Fibroblast of skin of abdomen (primary cell): ENCODE results near the gene THBS3.
A peak's percentile ranks its signal among the peaks of the same experiment; 100 is the strongest.
"Not testable (repeated sequence)": the region's sequence is repeated elsewhere in the genome, so short reads cannot be mapped to it uniquely, and the experiment has no call there.

ENCODE experiments used
- DNase-seq: peaks from one replicate; pipeline ENCODE4 v3.0.0-alpha.2; 2013

Gene THBS3

DNA sequence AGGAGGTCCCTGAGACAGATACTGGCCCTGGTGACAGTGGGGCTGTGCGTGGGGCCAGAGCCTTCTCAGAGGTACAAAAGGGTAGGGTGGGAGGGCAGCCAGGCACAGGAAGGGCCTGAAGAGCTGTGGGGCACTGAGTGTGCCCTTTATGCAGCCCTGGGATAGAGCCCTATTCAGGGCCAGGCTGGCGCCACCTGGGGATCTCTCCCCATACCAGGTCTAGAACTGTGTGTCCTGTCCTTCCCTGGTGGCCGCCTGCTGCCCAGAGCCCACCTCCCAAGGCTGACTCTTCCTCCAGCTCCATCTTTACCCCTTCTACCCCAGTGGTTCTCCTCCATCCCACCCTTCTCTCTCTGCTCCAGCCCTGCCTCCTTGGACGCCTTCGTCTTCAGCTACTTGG, 25.8 kb upstream of the THBS3 start:
- not testable (repeated sequence) for DNase-seq

DNA sequence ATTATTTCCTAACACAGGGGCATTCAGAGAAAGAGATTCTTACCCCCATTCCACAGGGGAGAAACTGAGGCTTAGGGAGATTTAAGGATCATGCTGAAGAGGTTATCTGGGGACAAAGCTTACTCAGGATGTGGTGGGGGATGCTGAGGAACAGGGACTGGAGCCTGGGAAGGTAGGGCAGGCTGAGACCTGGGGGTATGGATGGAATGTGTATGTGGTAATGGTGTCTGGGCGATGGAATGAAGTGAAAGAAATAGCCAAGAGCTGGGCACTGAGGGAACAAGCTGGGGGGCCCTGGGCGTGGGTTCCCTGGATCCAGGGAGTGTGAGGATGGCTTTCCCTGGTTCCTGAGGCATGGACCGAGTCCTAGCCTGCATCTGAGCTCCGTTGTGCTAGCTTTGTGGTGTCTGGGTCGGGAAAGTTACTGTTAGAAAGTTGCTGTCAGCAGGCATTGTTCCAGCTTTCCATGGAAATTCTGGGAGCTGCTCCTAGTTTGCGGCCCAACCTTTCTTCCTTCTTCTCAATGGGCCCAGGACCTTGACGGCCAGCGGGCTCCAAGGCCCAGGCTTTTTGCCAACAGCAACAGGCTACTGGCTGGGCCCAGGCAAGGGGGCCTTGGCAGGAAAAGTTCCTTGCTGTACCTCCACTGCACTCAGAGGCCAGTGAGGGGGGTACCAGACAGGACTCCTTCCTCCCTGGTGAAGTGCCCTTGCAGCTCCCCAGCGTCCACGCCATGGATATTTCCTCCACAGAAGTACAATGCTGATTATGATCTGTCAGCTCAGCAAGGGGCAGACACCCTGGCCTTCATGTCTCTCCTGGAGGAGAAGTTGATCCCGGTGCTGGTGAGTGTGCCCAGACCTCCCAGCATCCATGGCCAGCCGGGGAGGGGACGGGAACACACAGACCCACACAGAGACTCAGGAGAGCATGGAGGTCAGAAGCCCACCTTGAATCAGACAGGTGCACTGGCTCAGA, 24.6 kb upstream of the THBS3 start:
- peak; percentile 69 for DNase-seq

DNA sequence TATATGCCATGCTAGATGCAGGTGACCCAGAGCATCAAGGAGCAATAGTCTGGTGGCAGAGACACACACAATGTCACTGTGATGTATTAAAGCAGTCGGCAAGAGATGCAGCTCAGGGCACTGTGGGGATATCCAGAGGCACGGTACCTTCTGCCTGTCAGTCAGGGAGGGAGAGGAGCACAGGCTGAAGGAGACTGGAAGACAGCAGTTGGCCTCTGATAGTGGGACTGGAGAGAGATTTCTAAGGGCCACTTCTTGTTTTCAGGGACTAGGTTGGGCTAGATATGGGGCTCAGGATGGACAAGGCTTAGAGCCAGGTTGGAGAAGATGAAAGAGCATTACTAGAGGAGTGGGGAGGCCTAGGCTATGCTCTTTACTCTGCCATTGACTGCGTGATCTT, 23.6 kb upstream of the THBS3 start:
- not testable (repeated sequence) for DNase-seq

DNA sequence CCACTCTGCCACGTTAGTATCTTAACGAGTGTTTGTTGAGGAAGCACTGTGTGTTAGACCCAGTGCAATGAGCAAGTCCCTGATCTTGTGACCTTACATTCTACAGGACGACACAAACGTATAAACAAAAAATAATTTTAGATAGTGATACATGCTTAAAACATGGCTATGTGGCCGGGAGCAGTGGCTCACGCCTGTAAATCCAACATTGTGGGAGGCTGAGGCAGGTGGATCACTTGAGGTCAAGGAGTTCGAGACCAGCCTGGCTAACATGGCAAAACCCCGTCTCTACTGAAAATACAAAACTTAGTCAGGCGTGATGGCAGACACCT, 20.4 kb upstream of the THBS3 start:
- no peak for DNase-seq

DNA sequence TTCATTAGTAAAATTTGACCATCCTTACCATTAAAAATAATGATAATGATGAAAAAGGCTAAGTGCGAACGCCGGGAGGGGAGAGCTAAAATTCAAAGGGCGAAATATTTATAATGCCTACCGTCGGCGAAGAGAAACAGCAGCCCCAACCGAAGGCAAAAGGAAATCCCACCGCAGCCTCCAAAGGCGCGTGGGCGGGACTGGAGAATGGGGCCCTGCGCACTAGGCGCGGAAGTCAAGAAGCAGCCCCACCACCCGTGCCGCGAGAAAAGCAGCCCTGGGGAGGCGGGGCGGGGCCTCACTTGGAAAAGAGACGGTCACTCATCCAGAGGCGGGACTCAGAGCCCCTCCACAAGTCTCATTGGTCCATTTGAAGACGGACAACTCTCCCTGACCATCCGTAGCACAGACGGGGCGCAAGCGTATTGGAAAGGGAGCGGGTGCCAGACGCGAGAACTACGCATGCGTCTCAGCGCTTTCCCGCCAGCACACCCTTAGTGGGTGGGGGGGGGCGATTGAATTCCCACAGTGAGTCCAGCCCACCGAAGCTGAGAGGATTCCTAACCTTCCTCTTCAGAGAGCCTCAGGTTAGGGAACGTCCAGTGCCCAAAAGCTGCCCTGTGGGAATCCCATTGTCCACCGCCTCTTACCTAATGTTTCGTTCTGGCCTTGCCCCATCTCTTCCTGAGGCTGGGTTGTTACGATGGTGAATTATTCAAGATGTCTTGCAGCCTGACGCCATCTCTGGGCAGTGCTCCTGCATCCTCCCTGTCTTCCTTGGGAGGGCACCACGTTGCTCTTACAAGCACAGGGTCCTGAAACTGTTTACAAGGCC, 19.8 kb upstream of the THBS3 start:
- DNase-seq = peak; percentile 100

DNA sequence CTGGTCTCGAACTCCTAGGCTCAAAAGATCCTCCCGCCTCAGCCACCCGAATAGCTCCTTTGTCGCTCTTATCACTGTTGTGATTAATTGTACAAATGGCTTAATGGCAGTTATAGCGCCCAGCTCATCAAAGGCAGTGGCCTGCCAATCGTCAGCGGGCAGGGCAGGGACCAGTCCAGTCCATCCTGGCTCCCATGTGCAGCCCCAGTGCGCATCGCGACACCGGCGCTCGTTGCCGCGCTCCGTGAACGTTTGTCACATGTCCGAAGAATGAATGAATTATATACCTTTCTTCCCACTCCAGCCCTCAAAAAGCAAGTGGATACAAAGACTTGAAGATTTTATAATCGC, 19.2 kb upstream of the THBS3 start:
- DNase-seq = no peak

DNA sequence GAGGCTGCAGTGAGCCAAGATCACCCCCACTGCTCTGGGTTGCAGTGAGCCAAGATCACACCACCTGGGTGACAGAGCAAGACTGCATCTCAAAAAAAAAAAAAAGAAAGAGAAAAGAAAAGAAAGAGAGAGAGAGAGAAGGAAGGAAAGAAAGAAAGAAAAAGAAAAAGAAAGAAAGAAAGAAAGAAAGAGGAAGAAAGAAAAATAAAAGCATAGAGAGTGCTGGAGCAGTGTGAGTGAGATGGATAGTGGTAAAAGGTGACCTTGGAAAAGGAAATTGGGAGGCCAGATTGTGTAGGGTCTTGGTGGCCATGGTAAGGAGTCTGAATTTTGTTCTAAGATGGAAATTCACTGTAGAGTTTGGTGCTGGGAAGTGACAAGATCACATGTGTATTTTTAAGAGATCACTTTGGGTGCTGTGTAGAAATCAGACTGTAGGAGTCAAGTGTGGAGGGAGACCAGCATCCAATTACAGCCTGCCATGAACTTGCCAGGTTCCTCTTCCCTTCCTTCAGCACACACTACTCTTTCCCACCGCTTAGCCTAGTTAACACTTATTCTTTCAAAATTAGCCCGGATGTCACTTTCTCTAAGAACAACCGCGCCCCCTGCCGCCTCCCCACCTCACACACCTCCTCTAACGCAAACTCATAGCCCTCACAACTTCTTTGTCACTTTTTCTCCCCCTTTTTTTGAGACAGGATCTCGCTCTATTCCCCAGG, 18.7 kb upstream of the THBS3 start:
- DNase-seq = peak; percentile 86

DNA sequence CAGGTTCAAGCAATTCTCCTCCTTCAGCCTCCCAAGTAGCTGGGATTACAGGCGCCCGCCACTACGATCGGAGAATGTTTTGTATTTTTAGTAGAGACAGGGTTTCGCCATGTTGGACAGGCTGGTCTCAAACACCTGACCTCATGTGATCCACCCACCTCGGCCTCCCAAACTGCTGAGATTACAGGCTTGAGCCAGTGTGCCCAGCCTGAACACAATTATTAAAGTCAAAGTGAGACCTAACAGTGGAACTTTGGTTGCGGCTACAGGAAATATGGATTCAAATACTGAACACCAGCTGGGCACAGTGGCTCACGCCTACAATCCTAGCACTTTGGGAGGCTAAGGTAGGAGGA, 17.7 kb upstream of the THBS3 start:
- DNase-seq = not testable (repeated sequence)

DNA sequence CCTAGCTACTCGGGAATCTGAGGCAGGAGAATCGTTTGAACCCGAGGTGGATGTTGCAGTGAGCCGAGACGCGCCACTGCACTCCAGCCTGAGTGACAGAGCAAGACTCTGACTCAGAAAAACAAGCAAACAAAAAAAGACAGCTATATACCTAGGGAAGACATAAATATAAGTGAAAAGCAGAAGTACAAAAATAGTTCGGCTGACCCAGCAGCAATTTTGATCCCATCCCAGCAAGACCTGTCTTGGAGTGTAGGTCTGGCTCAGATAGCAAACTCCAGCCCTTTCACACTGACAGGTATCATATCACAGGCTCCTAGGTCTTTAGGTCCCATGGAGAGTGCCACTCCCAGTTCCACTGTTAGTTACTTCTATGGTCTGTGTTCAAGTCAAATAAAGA, 15.3 kb upstream of the THBS3 start:
- DNase-seq = no peak

DNA sequence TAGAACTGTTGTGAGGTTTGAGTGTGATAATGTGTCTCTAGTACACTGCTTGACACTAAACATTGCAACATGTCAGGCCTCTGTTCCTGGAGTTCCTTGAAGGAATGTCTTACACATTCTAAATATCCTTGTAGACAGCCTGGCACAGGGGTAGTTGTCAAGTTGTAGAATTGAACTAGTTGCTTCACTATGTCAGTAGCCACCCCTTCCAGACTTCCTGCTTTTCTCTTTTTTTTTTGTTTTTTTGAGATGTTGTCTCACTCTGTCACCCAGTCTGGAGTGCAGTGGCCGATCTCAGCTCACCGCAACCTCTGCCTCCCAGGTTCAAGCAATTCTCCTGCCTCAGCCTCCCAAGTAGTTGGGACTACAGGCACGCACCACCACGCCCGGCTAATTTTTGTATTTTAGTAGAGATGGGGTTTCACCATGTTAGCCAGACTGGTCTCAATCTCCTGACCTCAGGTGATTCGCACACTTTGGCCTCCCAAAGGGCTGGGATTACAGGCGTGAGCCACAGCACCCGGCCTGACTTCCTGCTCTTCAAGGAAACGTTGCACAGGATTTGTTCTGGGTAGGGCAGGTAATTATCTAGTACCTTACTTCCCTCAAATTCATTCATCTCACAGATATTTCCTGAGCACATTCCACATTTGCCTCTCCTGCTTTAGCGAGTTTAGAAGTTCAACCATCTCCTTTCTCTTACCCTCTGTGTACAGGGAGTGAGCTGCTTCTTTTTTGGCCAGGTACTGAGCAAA, 12.7 kb upstream of the THBS3 start:
- not testable (repeated sequence) for DNase-seq

DNA sequence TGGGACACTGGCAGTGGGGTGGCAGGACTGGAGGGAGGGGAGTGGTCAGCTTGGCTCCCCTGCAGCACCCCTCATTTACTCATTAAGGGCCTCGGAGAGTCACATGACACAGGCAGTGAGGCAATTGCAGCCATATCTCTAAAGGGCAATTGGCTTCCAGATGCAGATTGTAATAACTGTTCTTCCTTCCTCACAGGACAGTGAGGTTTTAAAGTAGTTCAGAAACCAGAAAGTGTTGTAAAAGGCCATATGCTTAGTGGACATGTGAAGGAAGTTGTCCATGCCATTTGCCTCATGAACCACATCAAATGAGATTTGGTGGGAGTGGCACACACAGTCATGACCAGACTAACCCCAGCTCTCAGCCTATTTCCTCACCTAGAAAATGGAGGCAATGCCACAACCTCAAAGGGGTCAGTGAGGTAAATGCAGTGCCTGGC, 11.9 kb upstream of the THBS3 start:
- DNase-seq = no peak

DNA sequence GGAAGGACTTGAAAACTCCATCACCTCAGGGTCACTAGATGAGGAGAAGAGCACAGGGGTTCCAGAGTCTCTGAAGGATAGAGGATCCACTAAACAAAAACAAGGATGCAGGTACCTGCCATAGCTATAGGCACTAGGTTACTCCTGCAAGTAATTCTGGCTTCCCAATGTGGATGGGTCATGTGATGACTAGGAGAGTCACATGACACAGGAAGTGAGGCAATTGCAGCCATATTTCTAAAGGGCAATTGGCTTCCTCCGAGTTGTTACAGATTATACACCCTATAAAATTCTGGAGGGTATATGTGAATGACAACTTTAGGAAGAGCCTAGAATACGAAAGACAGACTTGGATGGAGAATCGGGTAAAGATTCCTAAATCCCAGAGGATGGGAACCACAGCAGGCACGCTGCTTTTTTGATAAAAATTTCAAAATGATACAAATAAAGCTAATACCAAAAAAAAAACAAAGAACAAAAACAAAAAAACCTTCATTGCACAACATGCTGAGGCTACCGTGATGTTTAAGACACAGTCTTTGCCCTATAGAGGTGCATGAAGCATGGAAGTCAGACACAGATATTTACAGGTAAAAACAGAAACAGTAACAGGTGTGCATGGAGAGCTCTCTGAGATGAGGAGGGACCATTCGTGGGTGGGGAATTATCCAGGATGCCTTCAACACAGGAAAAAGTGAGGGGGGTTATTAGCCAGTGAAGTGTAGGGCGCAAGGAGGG, 11.3 kb upstream of the THBS3 start:
- DNase-seq = peak; percentile 60

DNA sequence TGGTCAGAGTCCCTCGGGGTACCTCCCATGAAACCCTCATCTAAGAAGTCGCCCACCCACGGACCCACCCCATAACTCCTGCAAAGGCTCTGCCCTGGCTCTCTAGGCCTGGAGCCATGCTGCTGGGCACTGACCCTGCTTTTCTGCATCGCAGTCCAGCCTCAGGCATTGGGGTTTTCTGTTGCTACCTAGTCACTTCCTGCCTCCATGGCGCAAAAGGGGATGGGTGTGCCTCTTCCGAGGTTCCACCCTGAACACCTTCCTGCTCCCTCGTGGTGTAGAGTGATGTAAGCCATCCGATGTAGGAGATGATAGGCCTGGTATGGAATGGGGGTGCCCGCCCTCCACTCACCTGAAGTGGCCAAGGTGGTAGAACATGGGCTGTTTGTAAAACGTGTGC, 7.0 kb upstream of the THBS3 start:
- not testable (repeated sequence) for DNase-seq

DNA sequence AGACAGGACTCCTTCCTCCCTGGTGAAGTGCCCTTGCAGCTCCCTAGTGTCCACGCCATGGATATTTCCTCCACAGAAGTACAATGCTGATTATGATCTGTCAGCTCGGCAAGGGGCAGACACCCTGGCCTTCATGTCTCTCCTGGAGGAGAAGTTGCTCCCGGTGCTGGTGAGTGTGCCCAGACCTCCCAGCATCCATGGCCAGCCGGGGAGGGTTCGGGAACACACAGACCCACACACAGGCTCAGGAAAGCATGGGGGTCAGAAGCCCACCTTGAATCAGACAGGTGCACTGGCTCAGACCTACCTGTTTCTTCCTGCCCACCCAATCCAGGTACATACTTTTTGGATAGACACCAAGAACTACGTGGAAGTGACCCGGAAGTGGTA, 4.3 kb upstream of the THBS3 start:
- DNase-seq = not testable (repeated sequence)

DNA sequence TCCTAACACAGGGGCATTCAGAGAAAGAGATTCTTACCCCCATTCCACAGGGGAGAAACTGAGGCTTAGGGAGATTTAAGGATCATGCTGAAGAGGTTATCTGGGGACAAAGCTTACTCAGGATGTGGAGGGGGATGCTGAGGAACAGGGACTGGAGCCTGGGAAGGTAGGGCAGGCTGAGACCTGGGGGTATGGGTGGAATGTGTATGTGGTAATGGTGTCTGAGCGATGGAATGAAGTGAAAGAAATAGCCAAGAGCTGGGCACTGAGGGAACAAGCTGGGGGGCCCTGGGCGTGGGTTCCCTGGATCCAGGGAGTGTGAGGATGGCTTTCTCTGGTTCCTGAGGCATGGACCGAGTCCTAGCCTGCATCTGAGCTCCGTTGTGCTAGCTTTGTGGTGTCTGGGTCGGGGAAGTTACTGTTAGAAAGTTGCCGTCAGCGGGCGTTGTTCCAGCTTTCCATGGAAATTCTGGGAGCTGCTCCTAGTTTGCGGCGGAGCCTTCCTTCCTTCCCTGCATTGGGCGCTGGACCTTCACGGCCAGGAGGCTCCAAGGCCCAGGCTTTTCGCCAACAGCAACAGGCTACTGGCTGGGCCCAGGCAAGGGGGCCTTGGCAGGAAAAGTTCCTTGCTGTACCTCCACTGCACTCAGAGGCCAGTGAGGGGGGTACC, 3.8 kb upstream of the THBS3 start:
- DNase-seq = peak; percentile 26

DNA sequence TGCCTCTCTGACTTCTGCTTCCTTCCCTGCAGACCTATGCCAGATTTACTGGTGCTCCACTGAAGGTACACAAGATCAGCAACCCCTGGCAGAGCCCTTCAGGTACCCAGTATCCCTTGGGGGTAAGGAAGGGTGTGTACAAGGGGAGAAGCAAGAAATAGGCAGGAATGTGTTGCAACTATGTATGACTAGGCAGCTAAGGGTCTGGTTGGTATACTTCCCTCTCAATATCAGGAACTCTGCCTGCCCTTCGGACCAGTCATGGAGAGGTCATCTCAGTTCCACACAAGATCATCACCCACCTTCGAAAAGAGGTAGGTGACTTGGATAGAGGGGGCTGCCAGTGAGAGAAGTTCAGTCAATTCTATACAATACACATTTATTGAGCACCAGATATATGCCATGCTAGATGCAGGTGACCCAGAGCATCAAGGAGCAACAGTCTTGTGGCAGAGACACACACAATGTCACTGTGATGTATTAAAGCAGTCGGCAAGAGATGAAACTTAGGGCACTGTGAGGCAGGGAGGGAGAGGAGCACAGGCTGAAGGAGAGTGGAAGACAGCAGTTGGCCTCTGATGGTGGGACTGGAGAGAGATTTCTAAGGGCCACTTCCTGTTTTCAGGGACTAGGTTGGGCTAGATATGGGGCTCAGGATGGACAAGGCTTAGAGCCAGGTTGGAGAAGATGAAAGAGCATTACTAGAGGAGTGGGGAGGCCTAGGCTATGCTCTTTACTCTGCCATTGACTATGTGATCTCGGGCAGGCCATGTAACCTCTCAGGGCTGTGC, 2.8 kb upstream of the THBS3 start:
- DNase-seq = no peak

DNA sequence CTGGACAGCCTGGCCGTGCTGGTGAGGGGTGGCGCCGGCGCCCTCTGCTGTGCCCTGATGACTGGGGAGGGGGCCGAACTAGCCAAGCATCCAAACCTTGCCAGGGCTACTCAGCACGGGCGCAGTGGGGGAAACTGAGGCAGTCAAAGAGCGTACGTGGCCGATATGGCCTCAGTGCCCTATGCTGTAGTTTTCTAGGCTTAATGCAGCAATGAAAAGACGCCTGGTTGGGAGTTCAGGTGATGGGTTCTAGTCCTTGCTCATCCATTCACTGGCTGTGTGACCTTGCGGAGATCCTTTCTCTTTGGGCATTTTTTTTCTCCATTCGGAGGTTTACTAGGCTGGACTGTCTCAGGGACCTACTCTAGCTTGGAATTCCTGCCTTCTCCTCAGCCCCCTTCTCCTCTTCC, 1.6 kb upstream of the THBS3 start:
- DNase-seq = no peak

DNA sequence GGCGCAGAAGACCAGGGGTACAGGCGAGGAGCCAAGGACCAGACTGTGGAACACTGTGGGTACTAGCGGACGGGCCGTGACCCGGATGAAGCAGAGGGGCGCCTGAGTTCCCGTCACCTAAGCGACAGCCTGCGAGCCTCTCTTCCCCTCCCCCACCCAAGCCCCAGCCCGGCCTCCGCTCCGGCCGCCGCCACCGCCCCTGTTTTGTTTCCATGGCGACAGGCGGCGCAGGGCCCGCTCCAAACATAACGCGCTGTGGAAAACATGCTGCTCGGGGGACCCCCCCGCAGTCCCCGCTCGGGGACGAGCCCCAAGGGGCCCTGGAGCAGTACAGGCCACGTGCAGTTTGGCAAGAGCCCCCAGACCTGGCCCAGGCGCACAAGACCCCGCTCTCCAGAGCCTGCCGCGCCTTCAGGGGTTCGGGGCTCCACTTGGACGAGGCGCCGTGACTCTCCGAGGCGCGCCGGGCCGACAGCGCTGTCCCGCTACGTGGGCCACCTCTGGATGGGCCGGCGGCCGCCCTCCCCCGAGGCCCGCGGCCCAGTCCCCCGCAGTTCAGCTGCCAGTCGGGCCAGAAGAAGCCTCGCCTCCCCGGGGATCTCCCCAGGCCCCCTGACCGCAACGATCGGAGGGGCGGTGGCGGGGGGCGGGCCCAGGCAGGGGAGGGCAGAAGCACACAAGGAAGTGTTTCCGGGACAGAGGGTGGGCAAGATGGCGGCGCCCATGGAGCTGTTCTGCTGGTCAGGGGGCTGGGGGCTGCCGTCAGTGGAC, 1.0 kb upstream of the THBS3 start, which contains the start of gene MTX1:
TSS of gene MTX1 (plus strand) at position 155 of the 771 bp plus-strand sequence. CDS start at position 265, 110 bp downstream.
- peak; percentile 84 for DNase-seq
